Body of pancreas (tissue), 4 donors: ENCODE measurements around the gene PTPRN2.

Experiments
- CTCF ChIP-seq, 7 experiments: fragments of 450-650 bp in 4 of 7; fragments of 200-600 bp in 3 of 7; sonication (generic) in 3 of 7; IDR thresholded peaks; one replicate each; pipeline ENCODE4 v1.5.1; 2016 to 2019; ENCODE audit warnings: antibody characterized with exemption in 7 of 7
- POLR2A ChIP-seq, 3 donors: fragments of 450-650 bp; IDR thresholded peaks; one replicate each; pipeline ENCODE4 v1.6.1; 2016; ENCODE audit warnings: antibody characterized with exemption in 3 of 3, mild to moderate bottlenecking in 2 of 3

- TF ChIP-seq CTCF (IDR thresholded peaks at IDR 0.05), result no peak
- no peak for TF ChIP-seq POLR2A (IDR thresholded peaks at IDR 0.05)
These were observed 1072.9 kb downstream of the PTPRN2 start for GRCh38 chr7:157514746-157515145.
